HepG2 (cell line): ENCODE results near the gene TBC1D16. TPM values are rescaled to one million over a fixed set of nuclear protein-coding genes. Genes with fewer than 3 reads are reported as not detected.

Source experiments
- ARID2 ChIP-seq: sonication (generic); formaldehyde crosslinking; IDR thresholded peaks from 2 replicates; pipeline ENCODE4 v1.8.1; 2022; ENCODE audit warnings: mild to moderate bottlenecking, missing genetic modification reagents, borderline replicate concordance
- CSRNP1 ChIP-seq: sonication (generic); formaldehyde crosslinking; IDR thresholded peaks from 2 replicates; pipeline ENCODE4 v1.8.1; 2023; ENCODE audit warnings: mild to moderate bottlenecking, missing genetic modification reagents
- ELF3 ChIP-seq: IDR thresholded peaks from 2 replicates; pipeline ENCODE4 v1.6.1; 2016; ENCODE audit warnings: missing genetic modification reagents, missing compliant biosample characterization
- ETV5 ChIP-seq: IDR thresholded peaks from 2 replicates; pipeline ENCODE4 v1.6.1; 2018; ENCODE audit warnings: missing biosample characterization, missing genetic modification reagents, inconsistent platforms, borderline replicate concordance
- FOXA3 ChIP-seq: IDR thresholded peaks from 2 replicates; pipeline ENCODE4 v1.6.1; 2016; ENCODE audit warnings: missing genetic modification reagents, missing compliant biosample characterization
- KIAA2018 ChIP-seq: sonication (generic); formaldehyde crosslinking; IDR thresholded peaks from 2 replicates; pipeline ENCODE4 v1.5.0; 2020; ENCODE audit warnings: mild to moderate bottlenecking, missing genetic modification reagents, borderline replicate concordance
- ZC3H13 ChIP-seq: sonication (generic); formaldehyde crosslinking; IDR thresholded peaks from 2 replicates; pipeline ENCODE4 v1.8.1; 2023; ENCODE audit warnings: mild to moderate bottlenecking, missing genetic modification reagents, moderate library complexity
- ZHX2 ChIP-seq, 2 experiments: sonication (generic) in 1 of 2; formaldehyde crosslinking in 1 of 2; IDR thresholded peaks; 2 replicates each; pipeline versions ENCODE4 v1.6.1 to v1.9.0; 2014 to 2022; ENCODE audit warnings: antibody characterized with exemption in 1 of 2, borderline replicate concordance in 1 of 2, inconsistent platforms in 1 of 2, low read depth in 1 of 2, missing genetic modification reagents in 1 of 2
- polyA plus RNA-seq, 8 experiments: library from polyadenylated mRNA; depleted of rRNA in 3 of 8; stranded (reverse) in 7 of 8; unstranded in 1 of 8; fragments of >200 nt; fragmentation: Illumina TruSeq in 4 of 8; extraction: Trizol in 4 of 8; gene quantifications; 2 replicates each; pipeline versions ENCODE4 v1.2.1 to v1.2.3, GENCODE V29; 2011 to 2016; ENCODE audit warnings: low read depth in 4 of 8, missing spikeins in 1 of 8, mixed read lengths in 1 of 8; ENCODE audit not compliant: insufficient read depth in 1 of 8
- total RNA-seq, 5 experiments: library from RNA; depleted of rRNA; stranded (reverse); fragments of >200 nt; fragmentation: Illumina TruSeq; extraction: Trizol; gene quantifications; 2 replicates each; pipeline ENCODE4 v1.2.3, GENCODE V29; 2016; ENCODE audit warnings: low read depth in 1 of 5

The TBC1D16 gene
- total and polyA plus RNA-seq, 2 of the 13 experiments (the other 11 are each of a cell fraction or from before 2014, with no cell fraction given) = 14.9 to 24.9 TPM

GRCh38 chr17:80068301-80069222 lies 32.9 kb upstream of the TBC1D16 start (continued):
- TF ChIP-seq ZHX2 (IDR thresholded peaks at IDR 0.05; ENCODE audit: low read depth) (no peak), ZHX2 (CRISPR knock-in tag; IDR thresholded peaks at IDR 0.05; ENCODE audit: borderline replicate concordance) (no peak), ELF3 (CRISPR knock-in tag) (peak; percentile 91), KIAA2018 (CRISPR knock-in tag) (no peak), CSRNP1 (CRISPR knock-in tag) (no peak), ARID2 (CRISPR knock-in tag) (no peak), ZC3H13 (no peak), ETV5 (peak; percentile 88), FOXA3 (peak; percentile 78)
